ENCODE results near the gene EGFL6.
"Not testable (repeated sequence)": the region's sequence is repeated elsewhere in the genome, so short reads cannot be mapped to it uniquely, and the experiment has no call there.

The EGFL6 gene

DNA sequence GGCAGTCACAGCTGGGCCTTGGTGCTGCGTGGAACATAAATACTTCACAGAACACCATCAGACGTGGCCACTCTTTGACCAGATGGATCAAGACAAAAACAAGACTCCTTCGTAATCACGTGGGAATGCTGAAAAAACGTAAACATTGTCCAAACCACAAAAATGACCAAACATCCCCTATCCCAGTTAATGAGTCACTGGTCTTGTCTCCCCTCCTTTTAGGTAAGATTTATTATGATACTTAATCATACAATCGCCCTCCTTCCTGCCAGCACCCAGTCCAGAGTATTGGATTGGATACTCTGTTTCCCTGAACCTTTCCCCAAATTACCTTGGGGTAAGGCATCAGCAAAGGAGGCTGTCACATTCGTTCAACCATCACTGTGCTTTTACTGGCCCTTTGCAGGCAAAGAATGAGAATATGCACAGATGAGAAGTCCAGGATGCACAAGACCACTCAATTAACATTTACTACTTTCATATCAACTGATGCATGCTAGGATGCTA, 82.9 kb downstream of the EGFL6 start:
- DNase-seq (ENCODE audit: low spot score) (peak; percentile 13), FAIRE-seq (no peak)

GRCh38 chrX:13652850-13653693, 83.7 kb downstream of the EGFL6 start, which contains the start of gene TCEANC:
Gene TCEANC, plus strand, starts transcription at chrX:13653141. Its CDS starts 9,368 bp downstream, at chrX:13662509.
- no peak for FAIRE-seq
- peak; percentile 81 for DNase-seq (ENCODE audit: low spot score)

DNA sequence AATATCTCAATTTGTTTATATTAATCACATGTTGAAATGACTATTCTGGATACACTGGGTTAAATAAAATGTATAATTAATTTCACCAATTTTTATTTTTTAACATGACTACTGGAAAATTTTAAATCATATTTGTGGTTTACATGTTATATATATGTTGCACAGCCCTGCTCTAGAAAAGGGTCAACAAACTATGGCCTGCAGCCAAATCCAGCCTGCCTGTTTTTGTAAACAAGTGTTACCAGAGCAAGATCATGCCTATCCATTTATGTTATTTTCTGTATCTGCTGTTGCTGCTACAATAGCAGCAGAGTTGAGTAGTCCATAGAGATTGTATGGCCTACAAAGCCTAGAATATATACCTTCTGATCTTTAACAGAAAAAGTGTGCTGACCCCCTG, 84.7 kb downstream of the EGFL6 start:
- FAIRE-seq = no peak

DNA sequence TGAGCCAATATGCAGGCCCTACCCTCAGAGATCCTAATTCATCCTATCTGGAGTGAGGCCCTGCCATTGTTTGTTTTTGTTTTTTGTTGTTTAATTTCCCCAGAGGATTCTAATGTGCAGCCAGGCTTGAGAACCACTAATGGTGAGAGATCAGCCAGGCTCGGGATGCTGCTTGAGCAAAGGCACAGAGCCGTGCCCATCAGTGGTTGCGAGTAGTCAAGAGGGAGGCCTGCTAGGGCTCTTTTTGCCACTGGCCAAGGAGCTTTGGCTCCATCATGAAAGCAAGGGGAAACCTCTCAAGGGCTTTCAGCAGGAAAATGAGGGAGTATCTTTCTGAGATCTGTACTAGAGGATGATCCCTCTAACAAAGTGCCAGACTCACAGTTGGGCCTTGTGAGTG, 86.3 kb downstream of the EGFL6 start:
- FAIRE-seq (no peak), DNase-seq (ENCODE audit: low spot score) (no peak)

More for the DNA sequence above, 84.7 kb downstream of the EGFL6 start:
- DNase-seq (ENCODE audit: low spot score) = no peak

GRCh38 chrX:13658602-13659001, 89.2 kb downstream of the EGFL6 start:
- FAIRE-seq = no peak
- peak; percentile 3 for DNase-seq (ENCODE audit: low spot score)

DNA sequence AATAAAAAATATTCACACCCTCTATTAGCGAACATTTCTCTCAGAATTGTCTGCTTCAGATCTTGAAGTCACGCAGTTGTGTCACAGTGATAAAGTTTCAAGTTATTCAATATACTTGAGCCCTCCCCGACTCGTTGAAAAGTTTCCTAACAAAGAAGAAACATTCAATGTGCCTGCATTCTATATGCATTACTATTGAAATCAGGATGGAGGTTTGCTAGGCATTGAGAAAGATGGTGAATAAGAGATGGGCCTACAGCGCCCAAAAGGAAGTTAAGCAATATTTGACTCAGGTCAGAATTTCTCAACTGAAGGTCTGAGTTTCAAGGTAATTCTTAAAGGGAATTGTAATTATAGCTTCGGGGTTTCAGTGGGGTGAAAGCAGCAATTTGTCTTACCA, 89.7 kb downstream of the EGFL6 start:
- DNase-seq (ENCODE audit: low spot score) = no peak
- no peak for FAIRE-seq

DNA sequence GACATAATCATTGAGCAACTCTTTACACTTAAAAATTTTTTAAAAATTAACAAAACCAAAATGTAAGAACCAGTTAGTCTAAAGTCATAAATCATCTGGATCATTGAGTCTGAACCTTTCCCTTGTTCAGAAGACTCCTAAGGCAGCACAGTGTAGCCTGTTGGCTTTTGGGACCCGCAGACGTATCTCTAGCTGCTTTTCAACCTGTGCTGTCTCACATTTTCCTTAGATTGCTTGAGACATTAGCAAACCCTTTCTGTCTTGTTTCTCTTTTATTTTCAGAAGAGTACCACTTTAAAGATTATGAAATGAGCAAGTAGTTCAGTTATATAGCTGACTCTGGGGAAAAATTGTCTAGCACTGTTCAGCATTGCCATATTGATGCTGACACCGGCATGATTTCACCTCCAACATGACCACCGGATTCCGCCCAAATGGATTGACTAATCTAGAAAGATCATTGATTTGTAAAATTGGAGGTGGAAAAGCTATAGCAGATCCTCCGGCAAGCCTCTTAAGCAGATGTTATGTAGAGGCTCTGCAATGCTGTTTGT, 92.4 kb downstream of the EGFL6 start:
- DNase-seq (ENCODE audit: low spot score) (no peak), FAIRE-seq (no peak)

DNA sequence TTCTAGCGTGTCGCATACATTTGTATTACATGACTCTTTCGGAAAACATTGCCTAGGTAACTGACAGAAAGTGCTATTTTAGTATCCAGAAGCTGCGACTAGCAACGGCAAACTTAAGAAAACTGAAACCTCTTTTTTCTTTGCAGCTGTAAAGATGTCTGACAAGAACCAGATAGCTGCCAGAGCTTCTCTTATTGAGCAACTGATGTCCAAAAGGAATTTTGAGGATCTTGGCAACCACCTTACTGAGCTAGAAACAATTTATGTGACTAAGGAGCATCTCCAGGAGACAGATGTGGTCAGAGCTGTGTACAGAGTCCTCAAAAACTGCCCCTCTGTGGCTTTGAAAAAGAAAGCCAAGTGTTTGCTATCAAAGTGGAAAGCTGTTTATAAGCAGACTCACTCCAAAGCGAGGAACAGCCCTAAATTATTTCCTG, 93.0 kb downstream of the EGFL6 start:
- DNase-seq (ENCODE audit: low spot score) (no peak), FAIRE-seq (no peak)

DNA sequence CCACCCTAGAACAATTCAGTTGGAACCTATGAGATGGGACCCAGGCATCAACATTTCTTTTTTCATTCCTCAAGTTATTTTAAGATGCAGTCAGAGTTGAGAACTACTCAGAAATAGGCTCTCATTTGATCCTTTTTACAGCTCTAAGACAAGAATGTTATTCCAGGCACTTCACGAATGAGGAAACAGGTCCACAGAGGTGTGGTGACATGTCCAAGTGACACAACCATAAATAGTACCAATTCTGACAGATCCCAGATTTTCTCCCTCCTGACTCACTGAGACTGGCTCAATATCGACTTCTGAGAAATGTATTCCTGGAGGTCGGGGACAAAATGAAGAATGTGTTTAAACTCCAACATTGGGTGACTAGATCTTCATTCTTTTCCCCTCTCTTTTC, 94.6 kb downstream of the EGFL6 start:
- FAIRE-seq (no peak), DNase-seq (ENCODE audit: low spot score) (no peak)

DNA sequence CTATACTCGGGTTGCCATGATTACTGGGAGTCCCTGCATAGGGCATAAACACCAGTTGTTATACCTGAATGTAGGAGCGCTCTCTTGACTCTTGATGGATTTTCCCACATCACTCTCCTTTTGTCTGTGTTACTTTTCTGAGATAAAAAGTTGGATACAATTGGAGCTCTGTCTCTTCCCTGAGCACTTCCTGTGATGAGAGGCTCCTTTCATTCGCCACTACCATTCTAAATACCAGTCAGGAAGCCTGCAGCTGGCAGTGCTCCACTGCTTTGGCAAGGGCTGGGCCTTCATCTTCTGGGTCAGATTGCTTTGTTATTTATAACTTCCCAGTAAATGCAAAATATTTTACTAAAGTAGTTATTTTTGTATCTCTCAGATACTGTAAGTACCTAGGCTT, 97.4 kb downstream of the EGFL6 start:
- DNase-seq (ENCODE audit: low spot score) (no peak), FAIRE-seq (no peak)

GRCh38 chrX:13667919-13668318, 98.5 kb downstream of the EGFL6 start:
- no peak for DNase-seq (ENCODE audit: low spot score)
- no peak for FAIRE-seq

DNA sequence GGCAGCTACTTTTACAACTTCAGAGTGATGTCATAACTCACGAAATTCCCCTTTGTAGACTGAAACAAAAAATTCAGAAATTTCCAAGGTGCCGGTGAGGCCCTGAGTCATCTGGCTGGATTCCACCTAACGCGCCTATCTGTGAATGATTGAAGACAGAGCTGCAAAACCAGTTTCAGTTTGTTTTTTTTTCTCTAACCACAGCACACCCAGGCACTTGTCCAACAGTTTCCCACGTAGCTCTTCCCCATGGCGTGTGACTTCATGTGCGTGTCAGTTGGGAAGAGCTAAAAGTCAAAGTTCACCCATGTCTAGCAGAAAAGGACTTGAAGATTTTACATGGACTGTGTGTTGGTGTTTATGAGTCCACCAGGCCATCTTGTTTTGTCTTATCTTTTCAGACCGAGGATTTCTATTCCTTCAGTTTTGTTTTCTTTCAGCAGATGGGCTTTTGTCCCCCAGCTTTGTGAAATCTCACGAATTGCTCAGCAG, 99.9 kb downstream of the EGFL6 start:
- DNase-seq (ENCODE audit: low spot score) (peak; percentile 45), FAIRE-seq (no peak)

GRCh38 chrX:13669755-13670154, 100.4 kb downstream of the EGFL6 start:
- not testable (repeated sequence) for FAIRE-seq

DNA sequence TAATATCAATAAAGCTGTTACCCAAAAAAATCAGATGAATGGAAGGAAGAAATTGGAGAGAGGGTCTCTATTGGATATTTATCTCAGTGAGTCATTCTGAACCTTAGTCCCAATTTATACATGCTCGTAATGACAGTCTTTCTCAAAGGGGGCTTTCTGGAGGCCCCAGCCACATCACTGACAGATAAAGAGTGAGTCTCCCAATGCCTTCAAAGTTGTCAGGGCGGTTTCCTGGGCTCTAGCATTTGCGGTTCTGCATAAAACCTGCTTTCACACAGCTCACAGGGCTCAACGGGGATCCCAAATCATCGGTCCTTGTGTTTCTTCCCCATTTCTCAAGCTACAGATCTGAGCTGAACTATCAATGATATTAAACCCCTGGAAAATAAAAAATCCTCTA, 100.8 kb downstream of the EGFL6 start:
- FAIRE-seq (no peak), DNase-seq (ENCODE audit: low spot score) (no peak)

More at GRCh38 chrX:13669755-13670154, 100.4 kb downstream of the EGFL6 start:
- DNase-seq (ENCODE audit: low spot score) = not testable (repeated sequence)

DNA sequence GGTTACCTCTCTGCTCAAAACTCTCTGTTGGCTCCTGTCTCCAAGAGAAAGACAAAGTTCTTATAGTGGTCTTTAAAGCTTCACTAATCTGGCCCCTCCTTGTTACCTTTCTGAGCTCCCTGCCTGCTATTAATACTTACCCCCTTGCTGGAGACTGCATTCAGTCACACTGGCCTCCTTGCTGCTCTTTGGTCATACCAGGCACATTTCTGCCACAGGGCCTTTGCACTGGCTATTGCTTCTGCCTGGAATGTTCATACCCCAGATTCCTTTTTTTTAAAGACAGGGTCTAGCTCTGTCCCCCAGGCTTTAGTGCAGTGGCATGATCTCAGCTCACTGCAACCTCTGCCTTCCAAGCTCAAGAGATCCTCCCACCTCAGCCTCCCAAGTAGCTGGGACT, 103.6 kb downstream of the EGFL6 start:
- DNase-seq (ENCODE audit: low spot score) (no peak), FAIRE-seq (no peak)

DNA sequence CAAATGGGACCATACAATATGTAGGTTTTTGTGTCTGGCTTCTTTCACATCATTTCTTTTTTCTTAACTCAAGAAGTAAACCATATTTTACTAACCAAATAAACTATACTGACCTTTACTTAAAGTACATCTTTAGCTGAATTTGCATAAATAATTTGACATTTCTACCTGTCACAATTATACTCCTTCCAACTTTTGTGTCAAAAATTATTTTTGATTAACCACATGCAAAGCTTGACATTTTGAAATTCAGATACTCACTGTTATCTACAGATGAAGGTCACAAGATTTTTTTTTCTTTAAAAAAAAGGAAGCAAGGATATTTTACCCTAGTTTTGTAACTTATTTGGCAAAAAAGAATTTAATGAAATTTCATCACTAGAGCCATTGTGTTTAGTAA, 107.5 kb downstream of the EGFL6 start:
- DNase-seq (ENCODE audit: low spot score) = no peak
- FAIRE-seq = no peak

DNA sequence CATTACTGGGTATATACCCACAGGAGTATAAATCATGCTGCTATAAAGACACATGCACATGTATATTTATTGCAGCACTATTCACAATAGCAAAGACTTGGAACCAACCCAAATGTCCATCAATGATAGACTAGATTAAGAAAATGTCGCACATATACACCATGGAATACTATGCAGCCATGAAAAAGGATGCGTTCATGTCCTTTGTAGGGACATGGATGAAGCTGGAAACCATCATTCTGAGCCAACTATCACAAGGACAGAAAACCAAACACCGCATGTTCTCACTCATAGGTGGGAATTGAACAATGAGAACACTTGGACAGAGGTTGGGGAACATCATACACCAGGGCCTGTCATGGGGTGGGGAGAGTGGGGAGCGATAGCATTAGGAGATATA, 110.3 kb downstream of the EGFL6 start:
- not testable (repeated sequence) for DNase-seq (ENCODE audit: low spot score); FAIRE-seq

DNA sequence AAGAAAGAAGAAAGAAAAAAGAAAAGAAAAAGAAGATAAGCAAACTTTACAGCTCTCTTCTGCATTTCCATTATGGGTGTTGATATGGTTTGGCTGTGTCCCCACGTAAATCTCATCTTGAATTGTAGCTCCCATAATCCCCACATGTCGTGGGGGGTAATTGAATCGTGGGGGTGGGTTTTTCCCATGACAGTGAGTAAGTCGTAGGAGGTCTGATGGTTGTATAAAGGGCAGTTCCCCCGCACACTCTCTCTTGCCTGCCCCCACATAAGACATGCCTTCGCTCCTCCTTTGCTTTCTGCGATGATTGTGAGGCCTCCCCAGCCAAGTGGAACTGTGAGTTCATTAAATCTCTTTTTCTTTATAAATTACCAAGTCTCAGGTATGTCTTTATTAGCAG, 112.2 kb downstream of the EGFL6 start:
- FAIRE-seq (no peak), DNase-seq (ENCODE audit: low spot score) (no peak)

All from urothelium cell line (cell line).